Anterior cingulate cortex (tissue), 58 donors: ENCODE results near the gene MDM2.

Experiments
- DNase-seq, 58 donors: peaks; one replicate each; lab custom pipeline; 2025; lab: John Stamatoyannopoulos, UW

The MDM2 gene

DNA sequence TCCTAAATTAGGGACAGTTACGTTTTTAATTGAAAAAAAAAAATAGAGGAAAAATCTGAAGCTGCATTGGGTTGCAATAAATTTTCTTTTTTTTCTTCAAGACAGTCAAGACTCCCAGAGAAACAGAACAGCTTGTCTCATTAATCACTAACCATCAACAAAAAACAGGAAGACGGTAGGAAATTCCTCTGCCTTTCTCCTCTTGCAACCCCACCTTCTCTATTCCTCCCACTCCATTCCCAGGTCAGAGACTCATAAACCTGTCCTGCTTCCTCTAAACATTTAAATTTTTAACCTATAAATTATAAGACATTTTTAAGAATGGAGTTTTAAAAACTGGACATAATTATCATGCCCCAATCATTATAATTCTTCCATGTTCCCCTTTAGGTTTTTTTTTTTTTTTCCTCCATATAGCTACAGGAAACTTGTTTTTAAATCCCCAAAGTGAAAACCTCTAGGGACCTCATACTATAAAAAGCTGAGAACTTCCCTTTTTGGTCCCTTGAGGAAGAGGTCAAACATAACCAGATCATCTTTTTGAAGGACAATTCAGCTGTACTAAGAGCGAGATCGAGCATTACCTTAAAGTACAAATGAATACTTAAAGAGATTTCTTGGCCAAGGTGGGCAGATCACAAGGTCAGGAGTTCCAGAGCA is 89.0 kb downstream of the MDM2 start:
- no peak for DNase-seq

DNA sequence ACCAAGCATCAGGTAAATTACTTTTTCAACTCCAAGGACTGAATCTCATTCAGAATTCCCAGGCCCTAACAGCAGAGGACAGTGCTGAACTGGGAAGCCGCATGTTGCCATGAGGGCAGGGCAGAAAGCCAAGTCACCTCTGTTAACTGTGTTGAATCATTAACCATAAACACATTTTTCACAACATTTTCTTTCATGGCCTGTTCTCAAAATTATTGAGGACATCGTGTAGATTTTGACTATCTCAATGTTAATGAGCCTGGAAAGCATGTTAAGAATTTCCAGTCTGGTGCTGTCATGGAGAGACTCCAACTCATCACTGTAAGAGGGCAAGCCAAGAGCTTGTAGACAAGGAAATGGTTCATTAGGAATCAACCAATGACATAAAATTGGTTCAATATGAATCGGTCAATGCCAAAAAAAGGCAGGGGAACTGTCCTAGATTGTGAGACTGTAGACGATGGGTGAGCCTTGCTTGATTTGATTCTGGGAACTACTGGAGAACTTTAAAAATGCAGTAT is 91.3 kb downstream of the MDM2 start:
- DNase-seq, result peak in 12 of 58 donors; percentile 1 to 42 (median 7)

DNA sequence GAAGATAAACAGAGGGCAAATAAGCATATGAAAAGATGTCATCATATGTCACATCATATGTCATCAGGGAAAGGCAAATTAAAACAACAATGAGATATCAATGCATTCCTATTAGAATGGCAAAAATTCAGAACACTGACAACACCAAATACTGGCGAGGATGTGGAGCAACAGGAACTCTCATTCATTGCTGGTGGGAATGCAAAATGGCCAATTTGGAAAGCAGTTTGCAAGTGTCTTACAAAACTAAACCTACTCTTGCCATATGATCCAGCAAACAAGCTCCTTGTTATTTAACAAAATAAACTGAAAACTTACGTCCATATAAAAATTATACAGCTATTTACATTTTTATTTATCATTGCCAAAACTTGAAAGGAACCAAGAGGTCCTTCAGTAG is 92.3 kb downstream of the MDM2 start:
- no peak for DNase-seq
